GM19023 (cell line): Measurements from ENCODE around the gene ZNF593OS.

Experiments
- ATAC-seq: cut with Tn5 transposase; IDR thresholded peaks from one replicate; pipeline ENCODE4 v1.9.1; 2021; ENCODE audit warnings: mild to moderate bottlenecking, moderate library complexity; ENCODE audit not compliant: unreplicated experiment

The ZNF593OS gene

GRCh38 chr1:26160527-26161414, 10.9 kb downstream of the ZNF593OS start:
- no peak for ATAC-seq

- no peak for ATAC-seq
Observed at GRCh38 chr1:26159743-26160039, 11.9 kb downstream of the ZNF593OS start.

- ATAC-seq: no peak
Observed at GRCh38 chr1:26158908-26159742, 12.5 kb downstream of the ZNF593OS start, which contains the start of gene FAM110D. Gene FAM110D, plus strand, starts transcription at chr1:26159079. Its CDS starts 2,213 bp downstream, at chr1:26161292.

- no peak for ATAC-seq
Observed at GRCh38 chr1:26158271-26158907, 13.2 kb downstream of the ZNF593OS start.

GRCh38 chr1:26156285-26157038, 15.2 kb downstream of the ZNF593OS start:
- no peak for ATAC-seq

- no peak for ATAC-seq
Observed at GRCh38 chr1:26155370-26156284, 16.0 kb downstream of the ZNF593OS start.

GRCh38 chr1:26154750-26155149, 16.9 kb downstream of the ZNF593OS start:
- no peak for ATAC-seq

- no peak for ATAC-seq
Observed at GRCh38 chr1:26153966-26154532, 17.6 kb downstream of the ZNF593OS start.

- no peak for ATAC-seq
Observed at GRCh38 chr1:26148887-26149286, 22.7 kb downstream of the ZNF593OS start.

GRCh38 chr1:26145960-26146294, 25.7 kb downstream of the ZNF593OS start:
- ATAC-seq: no peak

GRCh38 chr1:26145041-26145959, 26.3 kb downstream of the ZNF593OS start:
- ATAC-seq: no peak

- ATAC-seq: no peak
Observed at GRCh38 chr1:26142159-26142558, 29.5 kb downstream of the ZNF593OS start.

- ATAC-seq: no peak
Observed at GRCh38 chr1:26138974-26139558, 32.6 kb downstream of the ZNF593OS start.

GRCh38 chr1:26134466-26134865, 37.2 kb downstream of the ZNF593OS start:
- ATAC-seq: no peak

- no peak for ATAC-seq
Observed at GRCh38 chr1:26132834-26133167, 38.8 kb downstream of the ZNF593OS start.

- no peak for ATAC-seq
Observed at GRCh38 chr1:26132128-26132833, 39.4 kb downstream of the ZNF593OS start.

GRCh38 chr1:26130695-26131094, 40.9 kb downstream of the ZNF593OS start:
- no peak for ATAC-seq

GRCh38 chr1:26129778-26130177, 41.9 kb downstream of the ZNF593OS start:
- ATAC-seq: no peak
